CD4-positive, alpha-beta T cell treated with Interferon alpha-2 for 1 hour (primary cell): ENCODE measurements around the gene TMTC4.
A peak's percentile ranks its signal among the peaks of the same experiment; 100 is the strongest.

Experiments
- DNase-seq, 2 donors: peaks; one replicate each; pipeline ENCODE4 v3.0.0-alpha.2; 2020 to 2022

TMTC4 gene

DNA sequence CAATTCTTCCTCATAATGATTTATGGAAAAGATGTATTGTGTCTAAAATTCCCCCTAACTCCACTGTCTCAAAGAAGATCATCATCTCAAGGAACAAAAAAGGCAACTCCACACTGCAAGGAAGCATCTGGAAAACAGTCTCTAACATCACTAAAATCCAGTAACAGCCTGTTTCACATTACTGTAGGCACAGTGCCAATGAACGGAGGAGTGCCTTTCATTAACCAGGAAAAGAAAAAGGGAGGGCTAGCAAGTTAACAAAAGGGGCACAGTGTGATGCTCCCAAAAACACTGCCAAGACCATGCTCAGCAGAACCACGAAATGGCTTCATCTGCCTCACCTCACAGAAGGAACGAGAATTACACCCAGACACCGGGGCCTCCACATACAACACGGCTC is 8.5 kb downstream of the TMTC4 start:
- DNase-seq, result no peak

GRCh38 chr13:100665403-100665802 is 9.2 kb downstream of the TMTC4 start:
- DNase-seq, result no peak

DNA sequence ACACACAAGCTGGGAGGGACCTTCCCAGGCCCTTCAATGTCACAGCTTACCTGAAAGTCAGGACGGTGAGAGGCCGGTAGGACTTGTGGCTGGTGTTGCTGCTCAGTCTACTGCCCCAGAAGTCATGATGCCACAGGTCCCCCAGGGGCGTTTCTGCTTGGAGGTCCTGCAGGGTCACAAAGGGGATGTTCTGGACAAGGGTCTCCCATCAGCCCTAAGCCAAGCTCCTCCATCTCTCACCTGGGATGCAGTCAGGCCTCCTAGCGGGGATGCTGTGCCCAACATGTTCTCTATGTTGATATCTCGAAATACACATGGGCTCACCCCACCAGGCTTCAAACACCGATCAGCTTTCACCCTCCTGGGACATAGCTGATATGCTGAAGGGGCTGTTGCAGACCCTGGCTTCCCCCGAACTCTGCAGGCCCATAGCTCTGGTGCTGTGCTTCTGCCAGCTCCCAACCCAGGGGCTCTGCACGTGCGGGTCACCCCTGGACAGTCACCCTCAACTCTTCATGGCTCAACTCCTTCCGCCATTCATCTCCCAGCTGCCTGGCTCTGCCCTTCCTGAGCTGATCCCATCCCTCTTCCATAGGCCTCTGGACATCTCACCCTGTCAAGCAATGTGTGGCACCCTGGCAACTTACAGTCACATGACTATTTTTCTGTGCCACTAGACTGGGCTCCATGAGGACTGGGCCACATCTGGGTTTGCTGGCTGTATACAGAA is 10.3 kb downstream of the TMTC4 start:
- no peak for DNase-seq

GRCh38 chr13:100662468-100663211 is 12.0 kb downstream of the TMTC4 start:
- no peak for DNase-seq

DNA sequence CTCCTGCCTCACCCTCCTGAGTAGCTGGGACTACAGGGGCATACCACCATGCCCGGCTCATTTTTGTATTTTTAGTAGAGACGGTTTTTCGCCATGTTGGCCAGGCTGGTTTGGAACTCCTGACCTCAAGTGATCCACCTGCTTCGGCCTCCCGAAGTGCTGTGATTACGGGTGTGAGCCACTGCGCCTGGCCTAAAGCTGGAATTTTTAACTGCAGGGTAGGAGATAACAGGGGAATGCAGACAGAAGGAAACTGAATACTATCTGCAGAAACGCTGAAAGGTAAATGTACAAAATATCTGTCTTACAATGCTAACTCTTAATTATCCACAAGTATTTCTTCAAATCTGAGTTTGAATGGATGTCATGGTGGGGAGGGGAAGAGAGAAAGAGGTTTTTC is 13.8 kb downstream of the TMTC4 start:
- no peak for DNase-seq

- DNase-seq, result no peak
Measured at GRCh38 chr13:100659578-100659977, 15.0 kb downstream of the TMTC4 start.

- peak in 1 of 2 donors; percentile 24 for DNase-seq
Measured at GRCh38 chr13:100658363-100658762, 16.2 kb downstream of the TMTC4 start.

GRCh38 chr13:100657881-100658315 is 16.7 kb downstream of the TMTC4 start:
- DNase-seq, result no peak

GRCh38 chr13:100652510-100652909 is 22.1 kb downstream of the TMTC4 start:
- no peak for DNase-seq

GRCh38 chr13:100650326-100650725 is 24.3 kb downstream of the TMTC4 start:
- DNase-seq, result no peak

DNA sequence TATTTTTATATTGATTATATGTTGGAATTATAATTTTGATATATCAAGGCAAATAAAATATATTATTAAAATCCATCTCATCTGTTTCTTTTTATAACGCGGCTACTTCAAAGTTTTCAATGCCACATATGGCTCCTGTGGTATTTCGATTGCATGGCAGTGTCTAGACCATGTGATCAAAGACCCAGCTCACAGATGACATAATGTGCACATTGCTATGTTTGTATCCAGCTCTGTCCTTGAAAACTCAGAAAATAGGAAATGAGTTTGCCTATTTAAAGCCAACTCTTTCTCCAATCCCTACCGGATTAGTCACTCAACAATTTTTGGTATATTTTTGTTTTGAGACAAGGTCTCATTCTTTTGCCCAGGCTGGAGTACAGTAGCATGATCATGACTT is 26.2 kb downstream of the TMTC4 start:
- DNase-seq, result no peak

DNA sequence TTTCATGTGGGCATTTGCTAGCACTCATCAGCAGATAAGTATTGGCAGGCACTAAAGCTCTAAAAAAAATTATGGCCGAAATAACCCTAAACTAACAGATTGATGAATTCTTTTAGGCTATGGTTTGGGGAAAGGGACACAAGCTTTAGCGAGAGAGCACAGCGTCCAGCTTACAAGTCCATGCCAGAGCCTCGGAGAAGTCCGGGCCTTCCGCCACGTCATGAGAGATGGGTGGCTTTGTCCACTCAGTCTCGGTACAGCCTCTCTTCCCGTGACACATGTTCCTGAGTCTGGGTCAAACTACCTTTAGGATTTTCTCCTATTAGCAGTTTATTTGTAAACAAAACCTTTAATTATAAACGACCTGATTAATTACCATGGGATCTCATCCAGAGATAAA is 27.7 kb downstream of the TMTC4 start:
- no peak for DNase-seq

DNA sequence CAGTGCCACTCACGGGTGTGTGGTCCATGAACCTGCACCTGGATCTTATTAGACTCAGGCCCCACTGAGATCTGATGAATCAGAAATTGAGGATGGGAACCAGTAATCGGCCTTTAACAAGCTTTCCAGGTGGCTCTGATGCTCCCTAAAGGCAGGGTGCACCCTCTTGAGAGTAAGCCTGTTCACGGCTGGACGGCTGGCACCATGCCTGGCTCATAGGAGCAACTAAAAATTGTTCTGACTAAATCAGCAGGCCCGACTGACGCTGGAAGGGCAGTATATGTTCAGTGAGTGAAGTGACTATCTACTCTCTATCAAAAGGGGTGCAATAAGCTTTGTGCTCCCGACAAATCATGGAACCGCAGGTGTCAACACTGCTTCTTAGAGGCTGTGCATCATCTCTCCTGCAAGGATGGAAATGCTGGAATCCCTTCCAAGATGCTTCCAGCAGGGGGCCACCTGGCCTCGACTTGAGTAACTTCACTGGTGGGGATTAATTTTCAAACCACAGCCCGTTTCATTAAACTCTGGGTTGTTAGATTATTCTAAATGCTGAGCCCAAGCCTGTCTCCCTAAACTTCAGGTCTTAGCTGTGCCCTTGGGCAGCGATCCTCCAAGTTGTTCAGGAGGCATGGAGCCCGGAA is 28.4 kb downstream of the TMTC4 start:
- peak in 1 of 2 donors; percentile 2 for DNase-seq

- DNase-seq, result no peak
Measured at GRCh38 chr13:100645382-100645781, 29.2 kb downstream of the TMTC4 start.

GRCh38 chr13:100644371-100644770 is 30.2 kb downstream of the TMTC4 start:
- DNase-seq, result no peak

GRCh38 chr13:100637796-100638195 is 36.8 kb downstream of the TMTC4 start:
- DNase-seq, result no peak

GRCh38 chr13:100637380-100637779 is 37.2 kb downstream of the TMTC4 start:
- no peak for DNase-seq

DNA sequence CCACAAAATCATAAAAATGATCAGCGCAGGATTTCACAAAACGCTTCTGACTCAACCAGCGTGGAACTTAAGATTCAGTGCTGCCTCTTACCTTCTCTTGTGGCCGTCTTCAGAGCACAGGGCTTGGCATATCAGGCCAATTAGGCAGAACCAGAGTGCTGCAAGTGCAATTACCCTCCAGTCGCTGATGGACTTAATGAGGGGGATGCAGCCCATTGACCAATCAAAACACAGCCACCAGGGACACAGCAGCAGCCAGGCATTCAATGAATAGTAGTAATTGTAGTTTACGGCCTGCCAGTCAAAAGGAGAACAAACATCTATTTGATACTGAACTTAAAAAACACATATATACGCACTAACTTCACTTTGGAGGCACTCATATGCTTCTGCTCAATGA is 38.2 kb downstream of the TMTC4 start:
- no peak for DNase-seq

- no peak for DNase-seq
Measured at GRCh38 chr13:100636004-100636403, 38.6 kb downstream of the TMTC4 start.

GRCh38 chr13:100634696-100635095 is 39.9 kb downstream of the TMTC4 start:
- no peak for DNase-seq

DNA sequence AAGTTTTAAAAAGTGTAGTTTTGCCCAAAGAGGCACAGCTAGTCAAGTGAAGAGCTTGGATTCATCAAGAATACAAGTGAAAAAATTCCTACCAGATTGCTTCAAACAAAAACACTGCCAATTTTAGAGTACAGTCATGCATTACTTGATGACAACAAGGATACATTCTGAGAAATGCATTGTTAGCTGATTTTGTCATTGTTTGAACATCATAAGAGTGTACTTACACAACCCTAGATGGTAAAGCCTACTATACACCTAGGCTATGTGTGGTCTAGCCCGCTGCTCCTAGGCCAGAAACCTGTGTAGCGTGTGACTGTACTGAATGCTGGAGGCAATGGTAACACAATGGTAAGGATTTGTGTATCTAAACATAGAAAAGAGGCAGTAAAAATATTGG is 41.1 kb downstream of the TMTC4 start:
- no peak for DNase-seq

GRCh38 chr13:100630555-100630954 is 44.0 kb downstream of the TMTC4 start:
- no peak for DNase-seq

DNA sequence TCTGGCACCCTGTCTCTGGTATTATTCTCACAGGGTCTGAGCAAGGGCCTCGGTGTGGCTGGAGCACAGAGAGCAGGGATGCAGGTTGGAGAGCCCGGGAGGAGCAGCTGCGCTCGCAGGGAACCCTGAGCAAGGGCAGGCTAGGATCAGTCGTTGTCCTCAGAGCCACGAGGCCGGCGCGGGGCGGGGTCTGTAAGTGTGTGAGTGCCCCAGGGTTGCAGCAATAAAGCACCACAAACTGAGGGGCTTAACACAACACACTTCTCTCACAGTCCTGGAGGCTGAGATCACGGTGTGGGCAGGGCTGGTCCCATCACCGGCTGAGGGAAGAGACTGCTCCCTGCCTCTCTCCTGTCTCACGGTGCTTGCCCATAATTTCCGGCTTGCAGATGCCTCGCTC is 47.5 kb downstream of the TMTC4 start:
- no peak for DNase-seq

DNA sequence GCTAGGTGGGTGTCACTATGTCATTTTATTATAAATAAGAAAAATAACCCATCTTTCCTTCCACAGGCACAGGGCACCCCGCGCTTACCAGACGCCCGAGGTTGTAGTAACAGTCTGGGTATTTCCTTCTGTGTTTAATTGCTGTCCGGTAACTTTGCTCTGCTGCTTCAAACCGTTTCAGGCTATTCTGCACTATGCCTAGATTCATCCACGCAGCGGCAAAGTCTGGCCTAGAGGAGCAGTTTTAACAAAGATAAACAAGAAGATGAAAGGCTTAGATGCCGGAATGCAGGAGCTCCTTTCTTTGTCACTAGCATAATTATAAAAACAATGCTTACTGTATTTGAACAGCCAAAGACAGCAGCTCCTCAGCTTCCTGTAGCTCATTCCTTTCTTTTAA is 49.1 kb downstream of the TMTC4 start:
- no peak for DNase-seq
